HEK293T (cell line): Measurements from ENCODE around the gene SLC25A33.

Source experiments
- LEF1 ChIP-seq: fragments of 450-650 bp; IDR thresholded peaks from 2 replicates; pipeline ENCODE4 v1.6.1; 2017; ENCODE audit warnings: mild to moderate bottlenecking, borderline replicate concordance
- SUZ12 ChIP-seq: fragments of 450-650 bp; IDR thresholded peaks from 2 replicates; pipeline ENCODE4 v1.6.1; 2016; ENCODE audit warnings: mild to moderate bottlenecking

DNA sequence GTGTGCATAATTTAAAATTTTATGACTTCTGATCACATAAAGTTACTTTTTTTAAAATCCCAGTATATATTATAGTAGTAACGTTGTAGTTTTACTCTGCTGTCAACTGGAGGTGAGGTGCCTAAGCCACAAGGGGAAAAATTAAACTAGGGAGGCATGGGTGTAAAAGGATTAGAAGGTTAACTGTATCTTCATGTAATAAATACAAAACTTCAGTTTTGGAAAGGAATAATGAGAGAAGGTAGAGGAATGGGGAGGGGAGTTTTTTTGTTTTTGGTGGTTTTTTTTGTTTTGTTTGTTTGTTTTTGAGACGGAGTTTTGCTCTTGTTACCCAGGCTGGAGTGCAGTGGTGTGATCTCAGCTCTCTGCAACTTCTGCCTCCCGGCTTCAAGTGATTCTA lies 5.7 kb downstream of the SLC25A33 start:
- TF ChIP-seq SUZ12 (no peak), LEF1 (no peak)
